Measurements from ENCODE around the gene COL18A1. TPM values are rescaled to one million over a fixed set of nuclear protein-coding genes. Genes with fewer than 3 reads are reported as not detected.

Gene COL18A1
- total and polyA plus RNA-seq, 11 donors, result 31.7 to 109 (median 59.0) TPM

DNA sequence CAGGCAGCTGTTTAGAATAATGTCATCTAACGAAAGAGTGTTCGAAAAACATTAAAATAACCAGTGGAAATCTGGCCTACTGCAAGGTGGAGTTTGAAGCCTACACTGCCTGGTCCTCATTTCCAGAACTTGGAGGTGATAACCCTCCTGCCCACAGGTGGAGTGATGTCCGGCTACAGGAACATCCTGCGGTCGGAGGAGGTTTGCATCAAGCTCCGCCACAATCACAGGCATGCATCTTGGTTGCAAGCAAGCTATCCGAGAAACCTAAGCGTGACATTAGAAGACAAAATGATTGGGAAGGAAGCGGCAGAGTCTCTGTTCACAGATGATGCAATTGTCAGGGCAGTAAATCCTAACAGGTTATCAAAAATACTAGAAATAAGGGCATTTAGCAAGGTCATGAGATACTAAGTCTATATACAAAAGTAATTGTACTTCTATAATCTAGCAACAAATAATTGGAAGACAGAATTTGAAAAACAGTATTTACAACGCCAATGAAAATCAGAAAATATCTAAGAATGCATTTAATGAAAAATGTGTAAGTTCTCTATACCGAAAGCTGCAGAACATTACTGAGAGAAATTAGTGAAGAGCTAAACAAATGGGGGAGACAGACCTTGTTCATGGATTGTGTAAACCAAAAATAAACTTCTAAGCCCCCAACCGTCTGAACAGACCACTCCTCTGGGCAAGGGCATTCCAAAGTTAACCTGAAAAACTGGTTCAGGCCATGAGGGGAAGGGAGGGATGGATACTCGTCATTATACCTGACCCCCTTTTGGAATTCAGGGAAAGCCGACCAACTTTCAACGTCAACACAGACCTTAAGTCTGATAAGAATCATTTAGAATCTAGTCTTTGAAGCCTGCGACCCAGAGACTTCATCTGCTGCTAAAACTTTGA, 141.9 kb downstream of the COL18A1 start:
- intact Hi-C loops (cut with DNase I), result loop anchor here in 1 of 10 donors (10.0 kb wide), 1 partner anchor 262 kb away; the partner anchor contains the start of gene POFUT2
- Histone ChIP-seq H3K27ac (no peak overlapping the region), H3K36me3 (no peaks in the 10 kb centered on the region), H3K9me3 (no peaks in the 10 kb centered on the region), H3K27me3 (no peaks in the 10 kb centered on the region), H3K4me1 (peaks cover 0 to 29% (median 4%) of the 10 kb centered on the region in 12 donors), H3K4me3 (no peak overlapping the region)
- ATAC-seq (no peak), DNase-seq (peak in 1 of 5 donors; percentile 5)
- no peak for TF ChIP-seq POLR2A (IDR thresholded peaks at IDR 0.05)
- TF ChIP-seq, protein P1, sequence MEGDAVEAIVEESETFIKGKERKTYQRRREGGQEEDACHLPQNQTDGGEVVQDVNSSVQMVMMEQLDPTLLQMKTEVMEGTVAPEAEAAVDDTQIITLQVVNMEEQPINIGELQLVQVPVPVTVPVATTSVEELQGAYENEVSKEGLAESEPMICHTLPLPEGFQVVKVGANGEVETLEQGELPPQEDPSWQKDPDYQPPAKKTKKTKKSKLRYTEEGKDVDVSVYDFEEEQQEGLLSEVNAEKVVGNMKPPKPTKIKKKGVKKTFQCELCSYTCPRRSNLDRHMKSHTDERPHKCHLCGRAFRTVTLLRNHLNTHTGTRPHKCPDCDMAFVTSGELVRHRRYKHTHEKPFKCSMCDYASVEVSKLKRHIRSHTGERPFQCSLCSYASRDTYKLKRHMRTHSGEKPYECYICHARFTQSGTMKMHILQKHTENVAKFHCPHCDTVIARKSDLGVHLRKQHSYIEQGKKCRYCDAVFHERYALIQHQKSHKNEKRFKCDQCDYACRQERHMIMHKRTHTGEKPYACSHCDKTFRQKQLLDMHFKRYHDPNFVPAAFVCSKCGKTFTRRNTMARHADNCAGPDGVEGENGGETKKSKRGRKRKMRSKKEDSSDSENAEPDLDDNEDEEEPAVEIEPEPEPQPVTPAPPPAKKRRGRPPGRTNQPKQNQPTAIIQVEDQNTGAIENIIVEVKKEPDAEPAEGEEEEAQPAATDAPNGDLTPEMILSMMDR (IDR thresholded peaks at IDR 0.05), result no peak
- WGBS, 4 donors, result 81 to 87% (median 84%) methylated on average over 16 of the region's 16 CpGs

DNA sequence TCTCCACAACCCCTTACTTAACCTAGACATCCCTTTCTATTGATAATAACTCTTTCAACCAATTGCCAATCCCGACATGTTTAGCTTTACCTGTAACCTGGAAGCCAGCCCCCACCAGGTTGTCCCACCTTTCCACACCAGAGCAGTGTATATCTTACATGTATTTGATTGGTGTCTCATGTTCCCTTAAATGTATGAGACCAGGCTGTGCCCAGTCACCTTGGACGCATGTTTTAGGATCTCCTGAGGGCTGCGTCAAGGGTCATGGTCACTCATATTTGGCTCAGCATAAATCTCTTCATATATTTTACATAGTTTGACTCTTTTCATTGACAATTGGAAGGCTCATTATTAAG, 142.6 kb downstream of the COL18A1 start:
- 81 to 91% (median 89%) methylated on average over 3 of the region's 3 CpGs for WGBS, 4 donors
- Histone ChIP-seq H3K27me3 (no peaks in the 10 kb centered on the region), H3K4me3 (no peak overlapping the region), H3K27ac (no peak overlapping the region), H3K9me3 (no peaks in the 10 kb centered on the region), H3K36me3 (no peaks in the 10 kb centered on the region), H3K4me1 (peaks cover 0 to 35% (median 4%) of the 10 kb centered on the region in 12 donors)
- intact Hi-C loops (cut with DNase I), result loop anchor here in 1 of 10 donors (10.0 kb wide), 1 partner anchor 263 kb away; the partner anchor contains the start of gene POFUT2
- ATAC-seq, result no peak
- DNase-seq, result no peak
- TF ChIP-seq, protein P1 (IDR thresholded peaks at IDR 0.05), result no peak
- TF ChIP-seq POLR2A (IDR thresholded peaks at IDR 0.05), result no peak

DNA sequence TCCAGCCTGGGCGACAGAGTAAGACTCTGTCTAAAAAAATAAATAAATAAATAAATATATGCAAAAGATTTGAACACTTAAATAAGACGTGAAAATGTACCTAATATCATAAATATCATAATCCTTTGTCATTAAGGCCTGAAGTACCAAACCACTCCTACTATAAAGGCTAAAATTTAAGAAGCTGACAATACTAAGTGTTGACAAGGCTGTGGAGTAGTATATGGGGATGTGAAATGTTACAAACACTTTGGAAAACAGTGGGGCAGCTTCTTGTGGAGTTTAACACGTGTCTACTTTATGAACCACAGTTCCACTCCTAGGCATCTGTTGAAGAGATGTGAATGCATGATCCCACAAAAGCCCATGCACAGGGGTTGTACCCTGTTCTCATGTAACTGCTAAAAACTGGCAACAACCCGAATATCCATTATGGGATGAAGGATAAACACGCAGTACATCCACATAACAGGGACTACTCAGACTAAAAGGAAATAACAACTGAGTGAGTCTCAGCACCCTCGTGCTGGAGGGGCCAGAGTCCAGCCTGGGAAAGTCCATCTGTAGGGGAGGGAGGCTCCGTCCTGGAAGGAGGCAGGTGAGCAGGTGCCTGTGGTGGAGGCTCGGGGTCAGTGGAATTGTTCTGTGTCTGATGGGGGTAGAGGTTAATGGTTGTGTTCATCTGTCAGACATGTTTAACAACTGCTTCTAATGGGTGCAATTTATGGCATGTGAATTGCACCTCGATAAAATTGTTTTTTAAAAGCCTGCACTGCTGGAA, 143.9 kb downstream of the COL18A1 start:
- 86 to 91% (median 88%) methylated on average over 9 of the region's 9 CpGs for WGBS, 4 donors
- intact Hi-C loops (cut with DNase I), result loop anchor here in 1 of 10 donors (10.0 kb wide), 1 partner anchor 264 kb away; the partner anchor contains the start of gene POFUT2
- ATAC-seq (no peak), DNase-seq (no peak)
- H3K36me3 ChIP-seq, result no peaks in the 10 kb centered on the region
- no peak overlapping the region for H3K27ac ChIP-seq
- H3K4me3 ChIP-seq, result no peak overlapping the region
- H3K9me3 ChIP-seq, result no peaks in the 10 kb centered on the region
- H3K27me3 ChIP-seq, result no peaks in the 10 kb centered on the region
- TF ChIP-seq, protein P1 (IDR thresholded peaks at IDR 0.05), result no peak
- H3K4me1 ChIP-seq, result peaks cover 0 to 34% (median 0%) of the 10 kb centered on the region in 12 donors
